Caki2 (cell line): ENCODE data around the gene CT55. TPM values are rescaled to one million over a fixed set of nuclear protein-coding genes. Genes with fewer than 3 reads are reported as not detected.
A peak's percentile ranks its signal among the peaks of the same experiment; 100 is the strongest.
"Not testable (repeated sequence)": the region's sequence is repeated elsewhere in the genome, so short reads cannot be mapped to it uniquely, and the experiment has no call there.

ENCODE experiments used
- DNase-seq: peaks from one replicate; pipeline ENCODE4 v3.0.0-alpha.2; 2015; ENCODE audit warnings: low read depth
- in situ Hi-C: cut with HindIII; loops from 2 replicates; pipeline ENCODE4 v1.10.0; 2016; ENCODE audit warnings: low sequenced_read_pairs, low pct_unique_long_range_greater_than_20kb, mixed read lengths
- total RNA-seq: library from RNA; depleted of rRNA; stranded (reverse); fragments of >200 nt; shearing (Covaris generic); gene quantifications from 2 replicates; pipeline ENCODE4 v1.2.3, GENCODE V29; 2014; ENCODE audit warnings: low replicate concordance; rRNA removed

Gene CT55
- not detected in 2 replicates for total RNA-seq

- DNase-seq = no peak
Observed at GRCh38 chrX:135170877-135171519, at the start of gene CT55. Gene CT55 (minus strand): TSS chrX:135171398. CDS start chrX:135171171, 227 bp downstream.

DNA sequence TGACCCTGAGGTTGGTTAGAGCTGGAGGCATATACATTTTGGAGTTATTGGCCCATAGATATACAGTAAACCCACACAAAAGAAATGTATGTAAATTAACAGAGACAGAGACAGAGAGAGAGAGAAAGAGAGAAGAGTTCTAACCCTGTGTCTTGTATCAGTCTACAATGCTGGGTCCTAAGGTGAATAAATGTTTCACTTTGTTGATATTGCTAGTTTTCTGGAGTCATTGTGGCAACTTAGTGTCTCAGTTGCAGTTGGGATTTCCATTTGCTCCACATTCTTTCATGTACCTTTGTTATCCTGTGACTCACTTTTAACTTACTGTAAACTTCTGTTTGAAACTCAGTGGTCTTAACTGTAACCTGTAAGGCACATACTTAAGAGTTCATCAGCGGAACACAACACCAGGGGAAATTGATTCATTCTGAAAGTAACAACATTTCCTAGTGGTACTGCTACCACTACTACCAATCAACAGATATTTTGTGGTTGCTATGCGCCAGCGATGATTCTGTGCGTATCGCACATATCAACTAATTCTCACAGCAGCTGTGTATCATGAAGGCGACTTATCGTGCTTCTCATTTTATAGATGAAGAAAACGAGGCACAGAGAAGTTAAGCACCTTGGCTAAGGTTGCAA is 42.1 kb upstream of the CT55 start:
- in situ Hi-C loops = no loop called here

More at GRCh38 chrX:135170877-135171519, at the start of gene CT55:
- in situ Hi-C loops = no loop called here

DNA sequence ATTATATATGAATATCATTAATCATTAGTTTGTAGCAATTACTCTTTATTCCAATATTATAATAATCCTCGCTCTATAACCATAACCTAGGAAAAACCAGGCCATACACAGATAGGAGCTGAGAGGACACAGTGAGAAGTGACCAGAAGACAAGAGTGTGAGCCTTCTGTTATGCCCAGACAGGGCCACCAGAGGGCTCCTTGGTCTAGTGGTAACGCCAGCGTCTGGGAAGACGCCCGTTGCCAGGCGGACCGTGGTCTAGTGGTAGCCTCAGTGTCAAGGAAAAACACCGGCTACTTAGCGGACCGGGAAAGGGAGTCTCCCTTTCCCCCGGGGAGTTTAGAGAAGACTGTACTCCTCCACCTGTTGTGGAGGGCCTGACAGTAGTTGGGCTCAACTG is 35.2 kb upstream of the CT55 start:
- DNase-seq, in situ Hi-C loops: not testable (repeated sequence)

More for the DNA sequence above, 42.1 kb upstream of the CT55 start:
- DNase-seq = no peak

- in situ Hi-C loops = no loop called here
- no peak for DNase-seq
Observed at GRCh38 chrX:135200297-135200696, 29.1 kb upstream of the CT55 start.

- in situ Hi-C loops = no loop called here
- no peak for DNase-seq
Observed at GRCh38 chrX:135194684-135195083, 23.5 kb upstream of the CT55 start.

DNA sequence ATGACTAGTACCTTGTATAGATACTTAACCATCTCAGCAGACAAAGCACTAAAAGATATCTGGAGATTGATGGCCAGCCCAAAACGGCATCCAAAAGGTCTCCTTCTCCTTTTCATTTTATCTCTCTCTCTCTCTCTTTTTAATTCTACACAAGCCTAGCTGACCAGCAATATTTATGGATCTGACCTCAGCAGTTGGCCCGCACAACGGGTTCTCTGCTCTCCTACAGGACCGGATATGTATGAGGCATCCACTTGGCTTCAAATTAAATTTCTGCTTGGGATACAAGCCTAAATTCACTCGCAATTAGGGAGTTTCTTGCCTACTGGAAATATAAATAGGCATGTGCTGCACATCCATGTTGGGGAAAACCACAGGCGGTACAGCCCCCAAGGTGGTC is 22.5 kb upstream of the CT55 start:
- DNase-seq = no peak
- in situ Hi-C loops = no loop called here

GRCh38 chrX:135191838-135192237 is 20.6 kb upstream of the CT55 start:
- no peak for DNase-seq
- in situ Hi-C loops = no loop called here

GRCh38 chrX:135185795-135186443 is 14.7 kb upstream of the CT55 start:
- peak; percentile 11 for DNase-seq
- in situ Hi-C loops = no loop called here

GRCh38 chrX:135178636-135179035 is 7.4 kb upstream of the CT55 start:
- DNase-seq = no peak
- in situ Hi-C loops = no loop called here

DNA sequence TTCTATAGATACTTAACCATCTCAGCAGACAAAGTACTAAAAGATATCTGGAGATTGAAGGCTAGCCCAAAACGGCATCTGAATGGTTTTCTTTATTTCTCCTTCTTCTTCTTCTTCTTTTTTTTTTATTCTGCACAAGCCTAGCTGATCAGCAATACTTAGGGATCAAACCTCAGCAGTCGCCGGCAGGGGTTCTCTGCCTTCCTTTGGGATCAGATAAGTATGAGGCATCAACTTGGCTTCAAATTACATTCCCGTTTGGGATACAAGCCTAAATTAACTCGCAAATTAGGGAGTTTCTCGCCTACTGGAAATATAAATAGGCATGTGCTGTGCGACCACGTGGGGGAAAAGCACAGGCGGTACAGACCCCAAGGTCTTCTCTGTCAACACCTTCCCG is 730 bp downstream of the CT55 start:
- in situ Hi-C loops = no loop called here
- DNase-seq = no peak

- DNase-seq, in situ Hi-C loops: not testable (repeated sequence)
Observed at GRCh38 chrX:135169534-135169933, 1.7 kb downstream of the CT55 start.

DNA sequence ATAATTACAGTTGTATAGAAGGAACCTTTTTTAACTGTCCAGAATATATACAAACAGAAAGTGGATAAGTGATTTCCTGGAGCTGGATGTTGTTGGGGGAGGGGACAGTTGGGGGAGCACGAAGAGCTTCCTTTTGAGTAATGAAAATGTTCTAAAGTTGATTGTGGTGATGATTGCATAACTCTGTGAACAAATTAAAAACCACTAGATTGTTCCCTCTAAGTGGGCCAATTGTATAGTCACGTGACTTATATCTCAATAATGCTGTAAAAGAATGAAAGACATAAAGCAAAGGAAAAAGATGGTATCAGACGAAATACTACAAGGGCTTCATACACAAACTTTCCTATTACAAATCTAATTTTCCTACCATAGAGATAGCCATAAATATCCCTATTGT is 2.7 kb downstream of the CT55 start:
- in situ Hi-C loops = no loop called here
- no peak for DNase-seq

DNA sequence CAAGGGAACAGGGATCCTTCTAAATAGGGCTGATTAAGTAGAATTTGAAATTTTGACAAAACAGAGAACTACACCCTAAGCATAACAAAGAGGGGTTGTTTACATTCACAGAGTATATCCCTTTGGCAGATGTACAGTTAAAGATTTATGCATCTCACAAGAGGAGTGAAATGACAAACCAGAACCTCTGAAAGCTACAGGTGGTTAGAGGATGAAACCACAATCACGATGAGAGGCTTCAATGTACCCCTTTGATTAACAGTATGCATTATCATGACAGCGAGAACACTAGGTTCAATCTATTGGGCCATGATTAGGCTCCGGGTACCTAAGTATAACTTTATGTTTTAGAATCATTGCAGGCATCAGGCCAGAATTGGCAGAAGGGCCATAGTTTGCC is 16.5 kb downstream of the CT55 start:
- DNase-seq, in situ Hi-C loops: not testable (repeated sequence)

GRCh38 chrX:135126145-135126544 is 45.1 kb downstream of the CT55 start:
- DNase-seq, in situ Hi-C loops: not testable (repeated sequence)

- in situ Hi-C loops, DNase-seq: not testable (repeated sequence)
Observed at GRCh38 chrX:135120056-135120576, 51.1 kb downstream of the CT55 start, which contains the start of gene ETDB. Gene ETDB (minus strand): TSS chrX:135120526. CDS start chrX:135119261, 1,265 bp downstream.

DNA sequence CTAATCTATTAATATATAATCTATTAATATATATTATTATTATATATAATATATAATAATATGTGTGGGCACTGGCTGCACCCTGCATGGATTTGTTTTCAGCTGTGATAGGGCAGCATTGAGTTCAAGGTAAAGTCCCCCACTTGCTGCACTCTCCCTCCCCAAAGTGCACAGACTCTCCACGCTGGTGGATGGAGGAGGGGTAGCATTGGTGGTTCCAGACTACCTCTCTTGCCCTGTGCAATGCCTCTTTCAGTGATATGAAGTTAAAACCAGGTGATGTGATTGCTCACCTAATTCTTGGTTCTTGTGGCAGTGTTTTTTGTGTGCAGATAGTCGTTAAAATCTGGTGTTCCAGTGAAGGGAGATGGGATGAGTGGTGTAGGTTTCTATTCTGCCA is 55.1 kb downstream of the CT55 start:
- in situ Hi-C loops, DNase-seq: not testable (repeated sequence)

- no peak for DNase-seq
- in situ Hi-C loops = no loop called here
Observed at GRCh38 chrX:135114392-135114791, 56.8 kb downstream of the CT55 start.

DNA sequence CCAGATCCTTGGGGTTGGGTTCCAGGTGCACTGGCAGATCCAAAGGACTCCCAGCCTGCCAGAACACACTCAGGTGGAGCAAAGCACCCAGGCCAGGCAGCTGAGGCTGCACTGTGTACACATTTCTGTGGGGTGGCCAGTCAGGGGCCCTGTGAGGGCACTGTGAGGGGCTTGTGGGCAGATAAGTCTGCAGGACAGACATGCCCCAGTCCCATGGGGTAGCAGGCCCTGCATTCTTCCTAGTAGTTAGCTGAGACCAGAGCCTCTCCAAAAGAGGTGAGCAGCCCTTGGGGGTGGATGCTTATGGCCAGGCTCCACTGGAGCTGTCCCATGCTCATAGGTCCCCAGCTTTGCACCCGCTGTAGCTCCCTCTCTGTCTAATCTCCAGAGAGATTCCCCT is 58.5 kb downstream of the CT55 start:
- no peak for DNase-seq
- in situ Hi-C loops = no loop called here

GRCh38 chrX:135112096-135112729 is 59.0 kb downstream of the CT55 start:
- in situ Hi-C loops = no loop called here
- DNase-seq = no peak
